Activated CD4-positive, alpha-beta T cell treated with anti-CD3 and anti-CD28 coated beads, Interleukin-2, amount 10 ng/mL, durations not matched to agents 7 days and 5 days (primary cell): Measurements from ENCODE around the gene CCER1. TPM values are rescaled to one million over a fixed set of nuclear protein-coding genes. Genes with fewer than 3 reads are reported as not detected.
"Not testable (repeated sequence)": the region's sequence is repeated elsewhere in the genome, so short reads cannot be mapped to it uniquely, and the experiment has no call there.

Source experiments
- CTCF ChIA-PET: fragments of 350-600 bp; sonication (Branson Sonifier 250); formaldehyde crosslinking; loops from one replicate; lab custom pipeline; 2021; ENCODE audit warnings: antibody characterized with exemption; lab: Charles Lee
- POLR2A ChIA-PET: fragments of 350-600 bp; sonication (Branson Sonifier 250); formaldehyde crosslinking; loops from one replicate; lab custom pipeline; 2021; ENCODE audit warnings: antibody characterized with exemption; lab: Charles Lee
- DNase-seq: peaks from one replicate; pipeline ENCODE4 v3.0.0-alpha.2; 2020
- H3K27ac Mint-ChIP-seq: one replicate; pipeline ENCODE4 v1.8.0; 2021; ENCODE audit warnings: mild to moderate bottlenecking, moderate library complexity, mixed read lengths
- H3K27me3 Mint-ChIP-seq: one replicate; pipeline ENCODE4 v1.8.0; 2021; ENCODE audit warnings: mixed read lengths
- H3K36me3 Mint-ChIP-seq: one replicate; pipeline ENCODE4 v1.8.0; 2021; ENCODE audit warnings: low read depth, mixed read lengths
- H3K4me1 Mint-ChIP-seq: one replicate; pipeline ENCODE4 v1.8.0; 2021; ENCODE audit warnings: mixed read lengths
- H3K4me3 Mint-ChIP-seq: one replicate; pipeline ENCODE4 v1.8.0; 2021; ENCODE audit warnings: mild to moderate bottlenecking, moderate library complexity, mixed read lengths
- H3K9me3 Mint-ChIP-seq: one replicate; pipeline ENCODE4 v1.8.0; 2021; ENCODE audit warnings: mixed read lengths
- total RNA-seq, 2 experiments: library from RNA; stranded (reverse); gene quantifications; one replicate each; pipeline ENCODE4 v1.2.3, GENCODE V29; 2021

The CCER1 gene
- not detected for total RNA-seq

GRCh38 chr12:90954921-90955320 is at the start of gene CCER1:
TSS of gene CCER1 (minus strand) at chr12:90955176. CDS start at chr12:90954742, 434 bp downstream.
- H3K9me3 Mint-ChIP-seq, result no peaks in the 10 kb centered on the region
- H3K27ac Mint-ChIP-seq, result no peak within 1 kb of the TSS
- no peaks in the 10 kb centered on the region for H3K27me3 Mint-ChIP-seq
- H3K4me3 Mint-ChIP-seq, result no peak within 1 kb of the TSS
- H3K4me1 Mint-ChIP-seq, result no peaks in the 10 kb centered on the region
- DNase-seq, result no peak
- ChIA-PET POLR2A (no interaction called here), CTCF (no interaction called here)
- H3K36me3 Mint-ChIP-seq, result no peaks in the 10 kb centered on the region

GRCh38 chr12:91003737-91004136 is 48.8 kb upstream of the CCER1 start:
- DNase-seq, result no peak
- Mint-ChIP-seq H3K4me1 (peaks cover 17% of the 10 kb centered on the region), H3K9me3 (no peaks in the 10 kb centered on the region), H3K36me3 (no peaks in the 10 kb centered on the region), H3K27ac (no peak overlapping the region), H3K27me3 (peaks cover 20% of the 10 kb centered on the region), H3K4me3 (no peak overlapping the region)
- CTCF ChIA-PET, result no interaction called here
- POLR2A ChIA-PET, result no interaction called here

DNA sequence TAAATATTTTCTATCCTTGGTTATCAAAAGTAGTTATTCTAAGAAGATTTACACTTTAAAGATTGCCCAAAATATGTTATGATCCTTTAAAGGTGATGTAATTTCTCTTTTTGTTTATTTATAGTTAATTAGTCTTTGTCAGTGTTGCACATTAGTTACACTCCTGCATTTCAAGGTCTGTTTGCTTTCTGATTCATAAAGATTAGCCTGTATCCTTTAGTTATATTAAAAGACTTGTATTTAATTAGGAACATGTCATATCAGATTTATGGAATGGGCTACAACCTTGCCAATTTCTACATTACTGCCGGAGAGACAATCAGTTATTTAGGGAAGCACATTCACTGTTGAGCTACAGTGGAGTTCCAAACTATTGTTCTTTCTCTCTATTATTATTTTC is 46.3 kb upstream of the CCER1 start:
- no peak overlapping the region for H3K4me3 Mint-ChIP-seq
- H3K36me3 Mint-ChIP-seq, result no peaks in the 10 kb centered on the region
- H3K27me3 Mint-ChIP-seq, result peaks cover 18% of the 10 kb centered on the region
- H3K4me1 Mint-ChIP-seq, result no peaks in the 10 kb centered on the region
- no peaks in the 10 kb centered on the region for H3K9me3 Mint-ChIP-seq
- CTCF ChIA-PET, result no interaction called here
- no peak for DNase-seq
- no peak overlapping the region for H3K27ac Mint-ChIP-seq
- POLR2A ChIA-PET, result no interaction called here

DNA sequence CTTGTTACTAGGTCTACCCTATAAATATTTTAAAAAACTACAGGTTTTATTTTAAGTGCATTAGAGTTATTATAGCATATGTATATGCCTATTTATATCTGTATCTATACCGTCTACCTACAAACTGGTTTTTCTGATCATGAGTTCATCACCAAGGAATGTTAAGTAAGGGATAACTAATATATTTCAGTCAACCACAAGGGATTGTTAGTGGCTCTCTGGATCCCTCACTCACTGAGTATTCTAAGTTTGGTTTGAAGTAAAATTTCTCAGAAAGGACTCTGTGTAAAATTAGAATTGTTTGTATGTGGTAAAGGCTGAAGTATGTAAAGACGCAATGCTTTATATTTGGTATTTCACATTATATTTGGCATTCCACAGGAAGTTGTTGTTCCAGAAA is 45.0 kb upstream of the CCER1 start:
- no peak for DNase-seq

GRCh38 chr12:90999527-90999926 is 44.6 kb upstream of the CCER1 start:
- Mint-ChIP-seq H3K27ac (no peak overlapping the region), H3K27me3 (peaks cover 13% of the 10 kb centered on the region), H3K4me3 (no peak overlapping the region), H3K4me1 (no peaks in the 10 kb centered on the region), H3K36me3 (no peaks in the 10 kb centered on the region), H3K9me3 (no peaks in the 10 kb centered on the region)
- no peak for DNase-seq
- CTCF ChIA-PET, result no interaction called here
- POLR2A ChIA-PET, result no interaction called here

More for the DNA sequence above, 45.0 kb upstream of the CCER1 start:
- Mint-ChIP-seq H3K4me3 (no peak overlapping the region), H3K36me3 (no peaks in the 10 kb centered on the region), H3K27ac (no peak overlapping the region), H3K4me1 (no peaks in the 10 kb centered on the region), H3K27me3 (peaks cover 13% of the 10 kb centered on the region), H3K9me3 (no peaks in the 10 kb centered on the region)
- CTCF ChIA-PET, result no interaction called here
- POLR2A ChIA-PET, result no interaction called here

DNA sequence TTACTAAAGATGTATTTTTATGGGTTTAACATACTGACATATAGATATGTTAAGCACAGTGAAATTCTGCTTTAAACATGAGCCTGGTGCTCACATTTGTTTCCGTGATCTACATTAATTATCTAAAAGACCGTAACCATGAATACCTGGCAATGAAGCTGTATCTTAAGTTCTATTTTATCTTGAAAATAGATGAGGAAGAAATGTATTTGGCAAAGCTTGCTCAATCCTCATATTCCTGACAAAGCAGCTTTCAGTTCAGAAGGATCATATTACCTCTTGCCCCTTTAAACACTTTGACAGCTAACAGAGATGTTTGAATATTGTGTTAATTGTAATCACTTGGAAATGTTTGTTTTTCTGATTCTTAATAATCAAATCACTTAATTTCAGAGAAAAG is 40.0 kb upstream of the CCER1 start:
- ChIA-PET POLR2A (no interaction called here), CTCF (no interaction called here)
- H3K27me3 Mint-ChIP-seq, result peaks cover 4% of the 10 kb centered on the region
- no peaks in the 10 kb centered on the region for H3K9me3 Mint-ChIP-seq
- H3K4me3 Mint-ChIP-seq, result no peak overlapping the region
- no peak overlapping the region for H3K27ac Mint-ChIP-seq
- no peaks in the 10 kb centered on the region for H3K4me1 Mint-ChIP-seq
- H3K36me3 Mint-ChIP-seq, result no peaks in the 10 kb centered on the region
- no peak for DNase-seq

DNA sequence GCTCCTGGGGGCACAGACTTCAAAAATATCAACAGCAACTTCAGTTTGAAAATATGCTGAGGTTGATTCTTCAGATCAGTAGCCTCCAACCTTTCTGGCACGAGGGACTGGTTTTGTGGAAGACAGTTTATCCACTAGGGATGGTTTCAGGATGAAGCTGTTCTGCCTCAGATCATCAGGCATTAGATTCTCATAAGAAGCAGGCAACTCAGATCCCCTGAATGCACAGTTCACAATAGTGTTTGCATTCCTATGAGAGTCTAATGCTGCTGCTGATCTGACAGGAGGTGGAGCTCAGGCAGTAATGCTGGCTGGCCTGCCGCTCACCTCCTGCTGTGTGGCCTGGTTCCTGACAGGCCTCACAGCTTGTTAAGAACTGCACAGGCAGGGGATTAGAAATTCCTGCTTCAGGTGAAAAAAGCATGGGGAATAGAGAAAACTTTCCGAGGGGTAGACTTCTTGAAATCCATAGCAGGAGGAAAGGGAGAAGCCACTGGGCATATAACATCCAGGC is 37.0 kb upstream of the CCER1 start:
- Mint-ChIP-seq H3K36me3 (no peaks in the 10 kb centered on the region), H3K27me3 (peaks cover 10% of the 10 kb centered on the region), H3K27ac (no peak overlapping the region), H3K4me3 (no peak overlapping the region), H3K9me3 (no peaks in the 10 kb centered on the region), H3K4me1 (no peaks in the 10 kb centered on the region)
- DNase-seq, result no peak
- POLR2A ChIA-PET, result no interaction called here
- CTCF ChIA-PET, result interaction anchor here (0.6 kb wide), 1 partner anchor 98 kb away, joined by 3 read pairs; no protein-coding TSS in a partner anchor

GRCh38 chr12:90990611-90991010 is 35.6 kb upstream of the CCER1 start:
- Mint-ChIP-seq H3K4me1 (no peaks in the 10 kb centered on the region), H3K9me3 (no peaks in the 10 kb centered on the region)

GRCh38 chr12:90989686-90990111 is 34.7 kb upstream of the CCER1 start:
- CTCF ChIA-PET, result no interaction called here
- Mint-ChIP-seq H3K27me3 (peaks cover 6% of the 10 kb centered on the region), H3K4me3 (no peak overlapping the region), H3K36me3 (no peaks in the 10 kb centered on the region), H3K4me1 (no peaks in the 10 kb centered on the region), H3K27ac (no peak overlapping the region), H3K9me3 (no peaks in the 10 kb centered on the region)
- DNase-seq, result no peak
- POLR2A ChIA-PET, result no interaction called here

More at GRCh38 chr12:90990611-90991010, 35.6 kb upstream of the CCER1 start:
- Mint-ChIP-seq H3K27ac (no peak overlapping the region), H3K27me3 (peaks cover 6% of the 10 kb centered on the region), H3K4me3 (no peak overlapping the region), H3K36me3 (no peaks in the 10 kb centered on the region)
- no peak for DNase-seq
- ChIA-PET POLR2A (no interaction called here), CTCF (no interaction called here)

GRCh38 chr12:90987520-90987919 is 32.5 kb upstream of the CCER1 start:
- CTCF ChIA-PET, result no interaction called here
- H3K9me3 Mint-ChIP-seq, result no peaks in the 10 kb centered on the region
- no peaks in the 10 kb centered on the region for H3K4me1 Mint-ChIP-seq
- peaks cover 6% of the 10 kb centered on the region for H3K27me3 Mint-ChIP-seq
- H3K36me3 Mint-ChIP-seq, result no peaks in the 10 kb centered on the region
- no peak for DNase-seq
- no peak overlapping the region for H3K4me3 Mint-ChIP-seq
- H3K27ac Mint-ChIP-seq, result no peak overlapping the region
- POLR2A ChIA-PET, result no interaction called here

GRCh38 chr12:90987101-90987500 is 32.1 kb upstream of the CCER1 start:
- no peaks in the 10 kb centered on the region for H3K36me3 Mint-ChIP-seq
- H3K4me3 Mint-ChIP-seq, result no peak overlapping the region
- POLR2A ChIA-PET, result no interaction called here
- no peaks in the 10 kb centered on the region for H3K4me1 Mint-ChIP-seq
- peaks cover 6% of the 10 kb centered on the region for H3K27me3 Mint-ChIP-seq
- no peaks in the 10 kb centered on the region for H3K9me3 Mint-ChIP-seq
- CTCF ChIA-PET, result no interaction called here
- no peak overlapping the region for H3K27ac Mint-ChIP-seq
- DNase-seq, result no peak

DNA sequence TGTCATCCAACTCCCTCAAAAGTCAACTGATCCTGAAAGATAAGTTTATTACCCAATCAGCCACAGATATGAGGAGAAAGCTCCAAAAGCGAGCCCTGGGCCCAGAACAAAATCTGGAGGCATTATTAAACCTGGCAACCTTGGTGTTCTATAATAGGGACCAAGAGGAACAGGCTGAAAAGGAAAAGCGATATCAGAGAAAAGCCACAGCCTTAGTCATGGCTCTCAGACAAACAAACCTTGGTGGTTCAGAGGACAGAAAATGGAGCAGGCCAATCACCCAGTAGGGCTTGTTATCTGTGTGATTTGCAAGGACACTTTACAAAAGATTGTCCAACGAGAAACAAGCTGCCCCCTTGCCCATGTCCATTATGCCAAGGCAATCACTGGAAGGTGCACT is 30.4 kb upstream of the CCER1 start:
- DNase-seq, H3K27ac Mint-ChIP-seq, CTCF ChIA-PET, POLR2A ChIA-PET, H3K4me3 Mint-ChIP-seq, H3K9me3 Mint-ChIP-seq, H3K27me3 Mint-ChIP-seq, H3K36me3 Mint-ChIP-seq, H3K4me1 Mint-ChIP-seq: not testable (repeated sequence)

GRCh38 chr12:90984114-90984513 is 29.1 kb upstream of the CCER1 start:
- CTCF ChIA-PET, result no interaction called here
- no peaks in the 10 kb centered on the region for H3K36me3 Mint-ChIP-seq
- no peak overlapping the region for H3K27ac Mint-ChIP-seq
- POLR2A ChIA-PET, result no interaction called here
- no peak overlapping the region for H3K4me3 Mint-ChIP-seq
- H3K27me3 Mint-ChIP-seq, result peaks cover 2% of the 10 kb centered on the region
- H3K4me1 Mint-ChIP-seq, result no peaks in the 10 kb centered on the region
- H3K9me3 Mint-ChIP-seq, result no peaks in the 10 kb centered on the region
- no peak for DNase-seq

- H3K4me3 Mint-ChIP-seq, result no peak overlapping the region
- H3K27me3 Mint-ChIP-seq, result no peaks in the 10 kb centered on the region
- ChIA-PET POLR2A (no interaction called here), CTCF (no interaction called here)
- no peak overlapping the region for H3K27ac Mint-ChIP-seq
- no peaks in the 10 kb centered on the region for H3K9me3 Mint-ChIP-seq
- DNase-seq, result no peak
- H3K36me3 Mint-ChIP-seq, result no peaks in the 10 kb centered on the region
- no peaks in the 10 kb centered on the region for H3K4me1 Mint-ChIP-seq
Measured at GRCh38 chr12:90982170-90982569, 27.2 kb upstream of the CCER1 start.
